GM19467 (cell line): ENCODE results near the gene GIPC2.
"Not testable (repeated sequence)": the region's sequence is repeated elsewhere in the genome, so short reads cannot be mapped to it uniquely, and the experiment has no call there.

Source experiments
- ATAC-seq: cut with Tn5 transposase; IDR thresholded peaks from one replicate; pipeline ENCODE4 v1.9.1; 2021; ENCODE audit warnings: mild to moderate bottlenecking, moderate library complexity; ENCODE audit not compliant: unreplicated experiment

GIPC2 gene

GRCh38 chr1:78093560-78093959, 47.8 kb downstream of the GIPC2 start:
- ATAC-seq: no peak

- ATAC-seq: no peak
Observed at GRCh38 chr1:78094639-78095038, 48.9 kb downstream of the GIPC2 start.

DNA sequence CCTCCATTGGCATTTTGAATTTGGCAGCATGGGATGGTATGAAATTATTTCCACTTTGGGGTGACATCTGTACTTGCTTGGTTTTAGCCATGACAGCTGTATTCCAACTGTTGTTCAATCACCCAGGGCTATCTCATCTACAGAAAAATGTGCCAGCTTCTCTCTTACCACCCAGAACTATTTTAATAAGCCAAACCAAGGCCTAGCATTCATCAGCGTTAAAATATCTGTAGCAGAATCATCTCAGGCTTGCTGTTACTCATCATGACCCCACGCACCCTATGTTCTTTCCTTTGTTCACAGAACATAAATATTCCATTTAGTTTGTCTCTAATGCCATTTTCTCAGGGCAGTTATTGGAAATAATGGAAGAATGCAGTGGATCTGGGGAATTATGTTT, 49.8 kb downstream of the GIPC2 start:
- ATAC-seq: no peak

GRCh38 chr1:78096017-78096416, 50.3 kb downstream of the GIPC2 start:
- ATAC-seq: no peak

DNA sequence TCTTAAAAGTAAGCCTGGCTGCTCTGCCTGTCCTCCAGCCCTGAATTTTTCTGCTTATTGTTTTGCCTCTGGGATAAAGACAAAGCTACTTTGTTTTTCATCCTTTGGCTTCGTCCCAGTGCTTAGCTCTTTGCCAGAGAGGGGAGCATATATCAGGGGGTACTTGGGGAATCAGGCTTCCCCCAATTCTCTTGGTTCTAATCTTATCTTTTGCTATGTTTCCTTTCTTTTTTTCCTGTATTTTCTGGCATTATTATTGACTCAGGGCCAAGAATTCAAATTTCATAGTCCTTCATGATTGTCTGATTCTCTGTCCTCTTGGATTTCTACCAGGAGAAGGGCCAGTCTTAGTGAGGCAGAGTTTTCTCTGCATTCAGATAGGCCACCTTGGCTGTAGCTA, 51.2 kb downstream of the GIPC2 start:
- no peak for ATAC-seq

GRCh38 chr1:78101051-78101450, 55.3 kb downstream of the GIPC2 start:
- no peak for ATAC-seq

- ATAC-seq: no peak
Observed at GRCh38 chr1:78101514-78101913, 55.7 kb downstream of the GIPC2 start.

DNA sequence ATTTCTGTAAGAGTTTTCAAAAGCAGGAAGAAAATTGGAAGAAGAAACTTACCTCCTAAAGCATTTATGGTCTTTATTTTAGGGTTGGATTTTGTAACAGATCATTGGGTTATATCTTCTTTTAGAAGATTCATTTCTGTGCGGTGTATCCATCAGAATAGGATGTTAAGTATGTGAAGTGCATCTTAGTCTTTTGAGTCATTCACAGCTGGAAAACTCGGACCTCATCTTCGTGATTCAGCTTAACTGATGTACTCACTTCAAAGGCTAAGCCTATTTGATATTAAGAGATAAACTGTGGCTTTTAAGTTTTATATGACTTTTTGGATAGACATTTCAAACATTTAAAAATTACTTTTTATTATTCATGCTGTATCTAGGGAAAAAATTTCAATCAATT, 56.3 kb downstream of the GIPC2 start:
- no peak for ATAC-seq

DNA sequence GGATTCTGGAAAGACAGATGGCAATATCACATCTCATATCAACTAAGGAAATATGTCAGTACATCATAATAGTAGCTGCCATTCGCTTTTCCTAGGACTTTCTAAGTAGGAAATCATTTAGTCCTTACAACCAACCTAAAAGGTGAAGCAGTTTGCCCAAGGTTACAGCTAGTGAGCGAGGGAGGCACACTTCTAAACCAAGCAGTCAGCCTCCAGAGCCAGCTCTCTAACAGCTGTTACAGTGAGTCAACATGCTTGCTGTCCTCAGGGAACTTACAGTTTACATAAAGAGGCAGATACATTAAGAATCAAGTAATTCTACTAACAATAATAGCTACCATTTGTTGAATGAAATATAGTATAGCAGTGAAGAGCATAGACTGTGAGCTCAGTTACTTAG, 57.1 kb downstream of the GIPC2 start:
- no peak for ATAC-seq

GRCh38 chr1:78104322-78104721, 58.6 kb downstream of the GIPC2 start:
- no peak for ATAC-seq

GRCh38 chr1:78109659-78110058, 63.9 kb downstream of the GIPC2 start:
- ATAC-seq: not testable (repeated sequence)

DNA sequence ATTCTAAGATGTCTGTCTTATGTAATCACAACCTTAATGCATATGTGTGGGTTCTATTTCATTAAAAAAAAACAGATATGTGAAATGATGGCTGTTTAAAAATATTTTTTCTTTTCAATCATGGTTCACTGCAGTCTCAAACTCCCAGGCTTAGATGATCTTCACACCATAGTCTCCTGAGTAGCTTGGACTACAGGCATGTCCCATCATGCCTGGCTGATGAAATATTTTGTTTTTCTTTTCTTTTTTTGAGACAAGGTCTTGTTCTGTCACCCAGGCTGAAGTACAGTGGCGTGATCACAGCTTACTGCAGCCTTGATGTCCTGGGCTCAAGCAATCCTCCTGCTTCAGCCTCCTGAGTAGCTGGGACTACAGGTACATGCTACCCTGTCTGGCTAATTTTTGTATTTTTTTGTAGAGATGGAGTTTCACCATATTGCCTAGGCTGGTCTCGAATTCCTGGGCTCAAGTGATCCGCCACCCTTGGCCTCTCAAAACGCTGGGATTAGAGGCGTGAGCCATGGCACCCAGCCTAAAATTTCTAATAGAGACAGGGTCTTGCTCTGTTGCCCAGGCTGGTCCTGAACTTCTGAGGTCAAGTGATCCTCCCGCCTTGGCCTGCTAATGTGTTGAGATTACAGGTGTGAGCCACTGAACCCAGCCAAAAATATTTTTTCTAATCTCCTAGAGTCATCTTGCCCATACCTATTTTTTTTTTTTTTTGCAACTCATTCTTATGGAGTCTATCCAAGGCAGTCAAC, 67.6 kb downstream of the GIPC2 start:
- no peak for ATAC-seq

GRCh38 chr1:78114034-78114956, 68.5 kb downstream of the GIPC2 start:
- peak; percentile 95 for ATAC-seq

DNA sequence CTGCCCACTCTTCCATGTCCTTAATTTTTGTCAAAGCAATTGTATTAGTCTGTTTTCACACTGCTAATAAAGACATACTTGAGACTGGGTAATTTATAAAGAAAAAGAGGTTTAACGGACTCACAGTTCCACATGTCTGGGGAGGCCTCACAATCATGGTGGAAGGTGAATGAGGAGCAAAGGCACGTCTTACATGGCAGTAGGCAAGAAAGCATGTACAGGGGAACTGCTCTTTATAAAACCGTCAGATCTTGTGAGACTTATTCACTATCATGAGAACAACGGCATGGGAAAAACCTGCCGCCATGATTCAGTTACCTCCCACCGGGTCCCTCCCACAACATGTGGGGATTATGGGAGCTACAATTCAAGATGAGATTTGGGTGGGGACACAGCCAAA, 74.7 kb downstream of the GIPC2 start:
- ATAC-seq: not testable (repeated sequence)

- no peak for ATAC-seq
Observed at GRCh38 chr1:78121710-78122109, 75.9 kb downstream of the GIPC2 start.

GRCh38 chr1:78122389-78122788, 76.6 kb downstream of the GIPC2 start:
- no peak for ATAC-seq

DNA sequence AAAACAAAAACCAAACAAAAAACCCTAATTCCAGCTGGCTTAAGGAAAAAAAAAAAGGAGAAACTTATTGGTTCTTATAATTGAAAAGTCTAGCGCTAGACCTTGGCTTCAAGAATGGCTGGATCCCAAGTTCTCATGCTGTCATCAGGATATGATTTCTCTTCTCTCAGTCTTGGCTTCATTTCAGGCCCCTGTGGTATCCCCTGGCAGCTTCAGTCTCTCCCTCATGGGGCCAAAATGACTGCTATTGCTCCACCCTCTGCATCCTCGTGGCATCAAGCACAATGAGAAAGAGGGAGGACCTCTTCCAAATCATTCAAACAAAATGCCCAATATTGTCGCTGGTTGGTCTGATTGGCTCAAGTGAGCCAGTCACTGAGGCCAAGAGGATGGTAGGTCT, 80.7 kb downstream of the GIPC2 start:
- no peak for ATAC-seq

GRCh38 chr1:78132174-78132947, 86.6 kb downstream of the GIPC2 start:
- ATAC-seq: no peak

DNA sequence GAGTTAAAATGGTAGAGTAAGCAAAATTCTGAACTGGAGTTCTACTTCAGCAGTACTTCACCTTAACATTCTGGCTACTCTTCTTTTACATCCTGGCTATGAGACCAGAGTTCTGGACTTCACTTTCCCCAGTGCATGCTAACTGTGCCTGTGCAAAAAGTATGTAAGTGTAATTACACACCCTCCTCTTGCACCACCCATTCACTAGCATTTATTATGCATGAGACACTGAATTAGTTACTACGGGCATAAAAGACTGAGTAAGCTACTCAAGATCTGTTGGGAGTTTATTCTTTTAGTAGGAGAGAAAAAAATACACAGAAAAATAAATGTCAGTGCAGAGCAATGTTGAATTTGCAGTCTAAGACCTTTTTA, 87.2 kb downstream of the GIPC2 start:
- ATAC-seq: no peak

- no peak for ATAC-seq
Observed at GRCh38 chr1:78136680-78137079, 90.9 kb downstream of the GIPC2 start.

GRCh38 chr1:78141531-78142231, 95.9 kb downstream of the GIPC2 start:
- ATAC-seq: no peak
